ENCODE data around the gene NTM. TPM values are rescaled to one million over a fixed set of nuclear protein-coding genes. Genes with fewer than 3 reads are reported as not detected.

NTM gene
- total RNA-seq, 1 donor from 2014 or later: 82.7 TPM

GRCh38 chr11:131474947-131475346 lies 104.5 kb downstream of the NTM start:
- no peak overlapping the region for H3K4me3 Mint-ChIP-seq (ENCODE audit: unreplicated experiment)
- H3K27ac Mint-ChIP-seq (ENCODE audit: unreplicated experiment): no peak overlapping the region
- no peaks in the 10 kb centered on the region for H3K9me3 Mint-ChIP-seq (ENCODE audit: unreplicated experiment)
- no peaks in the 10 kb centered on the region for H3K36me3 Mint-ChIP-seq (ENCODE audit: unreplicated experiment)
- H3K27me3 Mint-ChIP-seq (ENCODE audit: unreplicated experiment): peaks cover 13% of the 10 kb centered on the region
- TF ChIP-seq CTCF (IDR thresholded peaks at IDR 0.05): no peak
- no peaks in the 10 kb centered on the region for H3K4me1 Mint-ChIP-seq (ENCODE audit: unreplicated experiment)
- no peak for DNase-seq (ENCODE audit: extremely low spot score, unreplicated experiment)

- TF ChIP-seq CTCF (IDR thresholded peaks at IDR 0.05): no peak
- Mint-ChIP-seq H3K36me3 (ENCODE audit: unreplicated experiment) (no peaks in the 10 kb centered on the region), H3K27me3 (ENCODE audit: unreplicated experiment) (peaks cover 11% of the 10 kb centered on the region), H3K4me3 (ENCODE audit: unreplicated experiment) (no peak overlapping the region), H3K9me3 (ENCODE audit: unreplicated experiment) (no peaks in the 10 kb centered on the region), H3K27ac (ENCODE audit: unreplicated experiment) (no peak overlapping the region), H3K4me1 (ENCODE audit: unreplicated experiment) (no peaks in the 10 kb centered on the region)
- DNase-seq (ENCODE audit: extremely low spot score, unreplicated experiment): no peak
These were observed 105.9 kb downstream of the NTM start for GRCh38 chr11:131476266-131476665.

GRCh38 chr11:131478341-131478740 lies 107.9 kb downstream of the NTM start:
- no peak for TF ChIP-seq CTCF (IDR thresholded peaks at IDR 0.05)
- H3K4me3 Mint-ChIP-seq (ENCODE audit: unreplicated experiment): no peak overlapping the region
- H3K36me3 Mint-ChIP-seq (ENCODE audit: unreplicated experiment): no peaks in the 10 kb centered on the region
- H3K27ac Mint-ChIP-seq (ENCODE audit: unreplicated experiment): no peak overlapping the region
- no peaks in the 10 kb centered on the region for H3K9me3 Mint-ChIP-seq (ENCODE audit: unreplicated experiment)
- no peak for DNase-seq (ENCODE audit: extremely low spot score, unreplicated experiment)
- H3K27me3 Mint-ChIP-seq (ENCODE audit: unreplicated experiment): peaks cover 10% of the 10 kb centered on the region
- no peaks in the 10 kb centered on the region for H3K4me1 Mint-ChIP-seq (ENCODE audit: unreplicated experiment)

- Mint-ChIP-seq H3K9me3 (ENCODE audit: unreplicated experiment) (no peaks in the 10 kb centered on the region), H3K27ac (ENCODE audit: unreplicated experiment) (no peak overlapping the region), H3K36me3 (ENCODE audit: unreplicated experiment) (no peaks in the 10 kb centered on the region), H3K27me3 (ENCODE audit: unreplicated experiment) (peaks cover 13% of the 10 kb centered on the region), H3K4me3 (ENCODE audit: unreplicated experiment) (no peak overlapping the region), H3K4me1 (ENCODE audit: unreplicated experiment) (no peaks in the 10 kb centered on the region)
- no peak for TF ChIP-seq CTCF (IDR thresholded peaks at IDR 0.05)
- DNase-seq (ENCODE audit: extremely low spot score, unreplicated experiment): no peak
These were observed 110.9 kb downstream of the NTM start for GRCh38 chr11:131481303-131481702.

- H3K36me3 Mint-ChIP-seq (ENCODE audit: unreplicated experiment): no peaks in the 10 kb centered on the region
- no peak overlapping the region for H3K4me3 Mint-ChIP-seq (ENCODE audit: unreplicated experiment)
- no peak for TF ChIP-seq CTCF (IDR thresholded peaks at IDR 0.05)
- DNase-seq (ENCODE audit: extremely low spot score, unreplicated experiment): no peak
- H3K9me3 Mint-ChIP-seq (ENCODE audit: unreplicated experiment): no peaks in the 10 kb centered on the region
- no peak overlapping the region for H3K27ac Mint-ChIP-seq (ENCODE audit: unreplicated experiment)
- H3K27me3 Mint-ChIP-seq (ENCODE audit: unreplicated experiment): peaks cover 11% of the 10 kb centered on the region
- H3K4me1 Mint-ChIP-seq (ENCODE audit: unreplicated experiment): no peaks in the 10 kb centered on the region
These were observed 111.6 kb downstream of the NTM start for GRCh38 chr11:131481971-131482370.

Data from osteocyte (in vitro differentiated cells).